GM18505 (cell line): Measurements from ENCODE around the gene SETD6.
A peak's percentile ranks its signal among the peaks of the same experiment; 100 is the strongest.
"Not testable (repeated sequence)": the region's sequence is repeated elsewhere in the genome, so short reads cannot be mapped to it uniquely, and the experiment has no call there.

Source experiments
- ATAC-seq: cut with Tn5 transposase; IDR thresholded peaks from one replicate; pipeline ENCODE4 v1.9.1; 2021; ENCODE audit not compliant: unreplicated experiment
- POLR2A ChIP-seq: IDR thresholded peaks from 4 replicates; pipeline ENCODE4 v1.6.1; 2011; ENCODE audit warnings: borderline replicate concordance; ENCODE audit not compliant: insufficient read depth, insufficient read length; ENCODE audit errors: extremely low read depth

Gene SETD6

DNA sequence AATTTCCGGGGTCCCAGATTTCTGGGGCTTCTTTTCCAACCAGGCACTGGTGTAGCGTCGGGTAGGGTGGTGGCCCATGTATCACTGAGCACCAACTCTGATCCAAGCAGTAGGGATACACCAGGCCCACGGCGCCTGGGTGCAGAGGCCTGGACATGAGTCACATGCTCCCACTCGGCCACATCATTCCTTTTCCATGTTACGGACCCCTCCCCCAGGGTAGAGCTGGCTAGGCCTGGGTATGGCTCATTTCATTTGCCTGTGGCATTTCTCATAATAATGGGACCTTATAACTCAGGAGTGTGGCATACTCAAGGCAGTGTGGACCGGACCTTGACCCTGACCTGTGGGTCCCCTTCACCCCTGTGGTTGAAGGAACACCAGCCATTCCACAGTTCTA is 33.4 kb upstream of the SETD6 start:
- no peak for ATAC-seq
- no peak for TF ChIP-seq POLR2A

- no peak for TF ChIP-seq POLR2A
- no peak for ATAC-seq
Measured at GRCh38 chr16:58485184-58485887, 30.0 kb upstream of the SETD6 start.

DNA sequence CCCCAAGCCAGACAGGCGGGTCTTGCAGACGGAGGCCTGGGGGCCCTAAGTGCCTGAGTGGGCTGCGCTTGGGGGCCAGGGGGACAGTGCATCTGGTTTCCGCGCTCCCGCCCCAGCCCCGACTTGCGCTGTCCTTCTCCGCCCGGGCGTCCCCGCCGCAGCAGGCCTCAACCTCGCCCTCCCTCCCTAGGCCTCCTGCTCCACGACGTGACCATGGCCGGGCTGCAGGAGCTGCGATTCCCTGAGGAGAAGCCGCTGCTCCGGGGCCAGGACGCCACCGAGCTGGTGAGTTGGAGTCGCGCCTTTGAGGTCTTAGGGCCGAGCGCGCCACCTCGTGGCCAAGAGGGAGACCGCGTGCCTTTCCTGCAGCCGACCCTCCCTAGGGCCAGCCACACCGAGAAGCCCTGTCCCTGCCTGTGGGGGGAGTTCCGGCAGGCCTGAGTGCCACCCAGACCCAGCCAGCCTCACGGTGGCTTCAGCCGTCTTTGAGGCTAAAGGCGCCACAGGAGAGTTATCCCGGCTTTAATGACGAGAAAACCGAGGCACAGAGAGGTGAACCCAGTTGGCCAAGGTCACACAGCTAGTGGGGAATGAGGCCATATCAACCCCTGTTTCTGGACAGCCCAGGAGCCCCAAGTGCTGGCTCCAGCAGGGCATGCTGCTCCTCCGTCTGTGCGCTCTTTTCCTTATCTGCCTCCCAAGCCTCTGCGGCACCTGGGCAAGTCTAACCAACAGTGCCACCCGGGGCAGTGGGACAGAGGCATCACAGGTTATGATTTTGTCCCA is 27.6 kb upstream of the SETD6 start:
- TF ChIP-seq POLR2A: no peak
- ATAC-seq: peak; percentile 73

- TF ChIP-seq POLR2A: no peak
- ATAC-seq: no peak
Measured at GRCh38 chr16:58488531-58488930, 26.8 kb upstream of the SETD6 start.

DNA sequence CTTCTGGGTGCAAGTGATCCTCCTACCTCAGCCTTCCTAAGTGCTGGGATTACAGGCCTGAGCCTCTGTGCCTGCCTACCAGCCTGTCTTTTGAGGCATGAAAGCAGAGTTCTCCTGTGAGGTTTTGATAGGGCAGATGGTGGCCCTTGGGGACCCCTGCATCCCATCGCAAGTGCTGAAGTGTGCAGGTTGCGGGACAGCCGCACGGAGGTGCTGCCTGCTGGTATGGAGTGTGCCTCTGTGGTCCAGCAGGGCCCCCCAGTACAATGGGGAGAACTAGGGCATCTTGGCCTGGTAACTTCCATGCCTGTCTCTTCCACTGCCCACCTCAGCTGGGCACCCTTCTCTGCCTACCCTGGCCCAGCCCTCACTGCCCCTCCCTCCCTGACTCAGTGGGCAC is 25.3 kb upstream of the SETD6 start:
- ATAC-seq: no peak
- TF ChIP-seq POLR2A: no peak

DNA sequence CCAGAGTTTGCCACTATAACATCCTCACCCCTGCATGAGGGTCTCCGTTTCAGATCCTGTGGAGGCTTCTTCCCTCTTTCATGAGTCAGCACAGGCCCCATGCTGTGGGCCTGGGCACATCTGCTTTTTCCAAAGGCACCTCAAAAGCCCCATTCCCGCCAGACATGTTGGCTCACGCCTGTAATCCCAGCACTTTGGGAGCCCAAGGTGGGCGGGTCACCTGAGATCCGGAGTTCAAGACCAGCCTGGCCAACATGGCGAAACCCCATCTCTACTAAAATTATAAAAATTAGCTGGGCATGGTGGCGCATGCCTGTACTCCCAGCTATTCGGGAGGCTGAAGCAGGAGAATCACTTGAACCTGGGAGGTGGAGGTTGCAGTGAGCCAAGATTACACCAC is 24.8 kb upstream of the SETD6 start:
- ATAC-seq: not testable (repeated sequence)

GRCh38 chr16:58492066-58492465 is 23.3 kb upstream of the SETD6 start:
- no peak for TF ChIP-seq POLR2A
- ATAC-seq: no peak

DNA sequence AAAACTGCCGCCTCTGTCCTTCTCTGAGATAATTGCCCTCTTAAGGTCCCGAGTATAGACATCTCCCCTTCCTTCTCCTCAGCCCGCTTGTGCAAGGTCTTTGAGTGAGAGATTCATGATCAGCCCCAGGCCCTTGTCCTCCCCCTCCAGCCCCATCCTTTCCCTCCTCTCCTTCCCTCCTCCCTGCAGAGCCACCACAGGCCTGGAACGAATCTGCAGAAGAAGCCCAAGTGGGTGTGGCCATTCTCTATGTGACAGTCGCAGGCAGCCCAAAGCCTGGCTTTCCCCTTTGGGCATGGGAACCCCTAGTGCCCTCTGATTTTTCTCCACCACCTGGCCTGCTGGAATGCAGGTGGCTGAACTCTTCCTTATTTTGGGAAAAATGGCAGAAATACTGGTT is 22.6 kb upstream of the SETD6 start:
- no peak for TF ChIP-seq POLR2A
- no peak for ATAC-seq

DNA sequence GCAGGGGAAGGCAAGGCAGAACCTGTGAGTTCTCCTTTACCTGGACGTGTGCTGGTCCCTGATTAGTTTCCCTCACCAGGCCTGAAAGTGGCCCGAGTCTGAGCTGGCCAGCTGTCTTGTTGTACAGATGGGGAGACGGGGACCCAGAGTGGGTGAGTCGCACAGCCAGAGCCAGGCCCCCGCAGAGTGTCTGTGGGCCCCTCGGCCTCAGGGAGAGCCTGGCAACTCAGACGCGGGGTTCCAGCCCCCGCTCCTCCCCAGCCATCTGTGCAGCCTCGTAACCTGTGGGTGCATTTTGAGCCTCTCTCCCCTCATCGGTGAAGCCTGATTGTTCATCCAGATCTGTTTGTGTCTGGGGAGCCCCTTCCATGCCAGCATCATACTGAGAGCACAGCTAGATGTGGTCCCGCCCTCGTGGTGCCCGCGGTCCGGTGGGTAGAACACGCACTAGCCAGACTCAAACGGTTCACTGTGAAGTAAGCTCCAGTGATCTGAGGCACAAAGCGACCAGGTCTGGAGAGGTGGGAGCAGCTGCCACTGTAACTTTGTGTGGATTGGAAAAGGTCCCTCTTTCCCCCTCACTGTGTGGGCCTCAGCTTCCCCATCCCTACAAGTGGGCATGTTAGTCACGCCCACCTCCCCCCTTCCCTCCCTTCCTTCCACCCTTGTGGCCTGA is 21.4 kb upstream of the SETD6 start:
- no peak for TF ChIP-seq POLR2A
- no peak for ATAC-seq

DNA sequence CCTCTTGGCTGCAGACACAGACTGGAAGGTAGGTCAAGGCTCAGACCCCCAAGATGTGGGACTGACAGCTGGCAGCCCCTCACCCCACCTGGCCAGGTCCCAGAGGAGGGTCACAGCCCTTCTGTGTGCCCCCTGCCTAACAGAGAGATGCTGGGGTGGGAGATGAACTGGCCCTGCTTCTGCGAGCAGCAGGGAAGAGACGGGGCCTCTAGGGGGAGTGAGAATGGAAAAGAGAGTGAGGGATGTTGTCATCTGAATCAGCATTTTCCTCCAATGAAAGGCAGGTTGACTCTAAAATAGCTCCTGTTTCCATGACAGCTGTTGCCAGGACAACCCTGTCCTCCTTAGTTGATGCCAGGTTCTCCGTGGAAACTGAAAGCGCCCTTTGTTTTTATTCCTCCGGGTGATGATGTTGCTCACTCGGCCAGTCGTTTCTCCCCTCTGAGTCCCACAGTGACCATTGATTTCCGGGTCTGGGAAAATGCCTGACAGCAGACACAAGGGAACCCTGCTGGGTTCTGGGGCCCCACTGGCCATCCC is 20.3 kb upstream of the SETD6 start:
- ATAC-seq: peak; percentile 75
- no peak for TF ChIP-seq POLR2A

- TF ChIP-seq POLR2A: no peak
- no peak for ATAC-seq
Measured at GRCh38 chr16:58495521-58496331, 19.6 kb upstream of the SETD6 start.

DNA sequence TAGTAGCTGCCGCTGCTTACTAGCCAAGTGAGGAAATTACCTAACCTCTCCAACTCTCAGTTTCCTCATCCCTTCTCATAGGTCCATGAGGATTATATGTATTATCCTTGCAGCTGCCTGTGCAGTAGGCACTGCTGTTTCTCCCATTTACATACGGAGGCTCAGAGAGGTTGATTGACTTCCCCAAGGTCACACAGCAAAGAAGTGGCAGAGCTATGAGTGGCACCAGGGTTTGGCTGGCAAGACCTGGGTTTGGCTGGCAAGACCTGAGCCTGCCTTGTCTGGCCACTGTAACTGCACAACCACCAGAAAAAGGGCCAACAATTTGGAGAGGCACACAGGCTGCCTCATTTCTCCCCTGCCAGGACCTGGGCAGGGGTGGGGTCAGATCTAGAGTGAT is 17.8 kb upstream of the SETD6 start:
- TF ChIP-seq POLR2A: no peak
- ATAC-seq: no peak

DNA sequence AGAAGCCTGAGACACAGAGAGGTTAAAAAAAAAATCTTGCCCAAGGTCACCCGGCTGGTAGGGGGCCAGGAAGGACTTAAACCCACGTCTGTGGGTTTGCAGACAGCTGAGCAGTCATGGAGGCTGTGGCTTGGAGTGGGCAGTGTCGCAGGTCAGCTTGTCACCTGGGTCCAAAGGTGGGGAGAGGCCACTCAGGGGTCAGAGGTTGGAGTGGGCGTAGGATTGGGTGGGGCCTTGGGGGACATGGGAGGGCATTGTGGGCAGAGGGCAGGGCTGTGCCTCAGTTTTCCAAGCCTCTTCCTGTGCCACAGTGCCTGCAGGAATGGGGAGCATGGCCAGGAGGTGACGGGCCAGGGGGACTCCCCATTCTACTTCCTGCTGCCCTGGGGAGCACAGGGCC is 17.4 kb upstream of the SETD6 start:
- ATAC-seq: no peak
- no peak for TF ChIP-seq POLR2A

DNA sequence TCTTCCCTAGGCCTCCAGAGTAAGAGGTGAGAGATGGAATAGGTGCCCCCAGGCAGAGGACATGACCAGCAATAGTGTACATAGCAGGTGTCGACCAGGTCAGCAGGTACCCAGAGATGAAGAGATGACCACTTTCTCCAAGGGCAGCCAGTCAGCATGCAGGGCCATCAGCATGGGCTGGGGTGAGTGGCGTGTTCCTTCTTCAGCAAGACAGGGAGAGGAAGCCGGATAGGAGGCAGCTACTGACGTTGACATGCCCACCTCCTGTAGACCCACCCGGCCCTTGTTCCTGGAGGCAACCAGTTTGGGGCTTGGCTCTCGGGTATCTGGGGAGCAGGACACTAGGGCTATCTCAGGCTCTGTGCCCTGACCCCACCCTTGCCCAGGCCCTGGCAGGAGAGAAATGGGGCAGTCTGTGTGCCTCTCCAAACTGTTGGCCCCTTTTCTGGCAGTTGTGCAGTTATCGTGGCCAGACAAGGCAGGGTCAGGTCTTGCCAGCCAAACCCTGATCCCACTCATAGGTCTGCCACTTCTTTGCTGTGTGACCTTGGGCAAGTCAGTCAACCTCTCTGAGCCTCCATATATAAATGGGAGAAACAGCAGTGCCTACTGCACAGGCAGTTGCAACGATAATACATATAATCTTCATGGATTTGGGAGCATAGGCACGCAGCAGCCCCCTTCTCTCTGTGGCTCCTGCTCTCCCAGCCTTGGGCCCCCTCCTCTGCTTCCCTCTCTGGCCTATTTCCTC is 16.8 kb upstream of the SETD6 start:
- ATAC-seq: no peak
- TF ChIP-seq POLR2A: no peak
